SK-N-SH (cell line): ENCODE results near the gene OSBPL10. TPM values are rescaled to one million over a fixed set of nuclear protein-coding genes. Genes with fewer than 3 reads are reported as not detected.
"Not testable (repeated sequence)": the region's sequence is repeated elsewhere in the genome, so short reads cannot be mapped to it uniquely, and the experiment has no call there.

Experiments used
- CTCF ChIA-PET: fragments of 300-600, 350-600 bp; formaldehyde crosslinking; extraction: SDS; loops from one replicate; lab custom pipeline; 2021; lab: Yijun Ruan, JAX
- POLR2A ChIA-PET: fragments of 350-600 bp; sonication (Branson Sonifier 250); formaldehyde crosslinking; extraction: SDS; loops from one replicate; lab custom pipeline; 2020; ENCODE audit warnings: antibody characterized with exemption, inconsistent platforms; lab: Yijun Ruan, JAX
- DNase-seq: peaks from one replicate; pipeline ENCODE4 v3.0.0; 2012
- H2AFZ ChIP-seq: fragments of 200-600 bp; sonication (generic); 2 replicates; pipeline ENCODE4 v1.8.1; 2016; ENCODE audit warnings: antibody characterized with exemption, mild to moderate bottlenecking, low read depth
- H3F3A ChIP-seq: fragments of 200-600 bp; sonication (generic); replicated peaks from 2 replicates; pipeline ENCODE3; 2016; ENCODE audit warnings: antibody characterized with exemption, mild to moderate bottlenecking; ENCODE audit not compliant: insufficient read depth
- H3K27ac ChIP-seq, 2 experiments: fragments of 200-500 bp in 1 of 2; fragments of 200-600 bp in 1 of 2; sonication (Bioruptor generic) in 1 of 2; sonication (generic), shearing (Covaris generic) in 1 of 2; 2 replicates each; pipeline versions ENCODE4 v1.5.1 to v1.6.1; 2014 to 2016; ENCODE audit warnings: low read depth in 2 of 2, inconsistent platforms in 1 of 2, low read length in 1 of 2, mild to moderate bottlenecking in 1 of 2, mixed read lengths in 1 of 2
- H3K27me3 ChIP-seq: fragments of 200-600 bp; sonication (generic), shearing (Covaris generic); 2 replicates; pipeline ENCODE4 v1.6.1; 2016; ENCODE audit warnings: mixed run types; ENCODE audit not compliant: insufficient read depth
- H3K36me3 ChIP-seq, 2 experiments: fragments of 200-500 bp in 1 of 2; fragments of 200-600 bp in 1 of 2; sonication (Bioruptor generic) in 1 of 2; sonication (generic) in 1 of 2; replicated peaks in 1 of 2; 2 replicates each; pipeline versions ENCODE3 to v1.5.1; 2014 to 2016; ENCODE audit warnings: low read length in 1 of 2, mild to moderate bottlenecking in 1 of 2; ENCODE audit not compliant: insufficient read depth in 2 of 2, control insufficient read depth in 1 of 2
- H3K4me1 ChIP-seq, 2 experiments: fragments of 200-500 bp in 1 of 2; fragments of 200-600 bp in 1 of 2; sonication (Bioruptor generic) in 1 of 2; sonication (generic), shearing (Covaris generic) in 1 of 2; 2 replicates each; pipeline versions ENCODE4 v1.5.1 to v1.6.1; 2014 to 2016; ENCODE audit warnings: low read depth in 1 of 2, low read length in 1 of 2, mixed run types in 1 of 2; ENCODE audit not compliant: insufficient read depth in 2 of 2, control insufficient read depth in 1 of 2
- H3K4me2 ChIP-seq: fragments of 200-600 bp; sonication (generic), shearing (Covaris generic); 2 replicates; pipeline ENCODE4 v1.6.1; 2017; ENCODE audit warnings: mixed run types
- H3K4me3 ChIP-seq, 2 experiments: fragments of 200-500 bp in 1 of 2; fragments of 200-600 bp in 1 of 2; sonication (Bioruptor generic) in 1 of 2; sonication (generic), shearing (Covaris generic) in 1 of 2; 2 replicates each; pipeline versions ENCODE4 v1.5.1 to v1.8.1; 2014 to 2016; ENCODE audit warnings: low read depth in 2 of 2, inconsistent platforms in 1 of 2, low read length in 1 of 2, mild to moderate bottlenecking in 1 of 2, mixed read lengths in 1 of 2, moderate library complexity in 1 of 2
- H3K79me2 ChIP-seq: fragments of 200-600 bp; sonication (generic); 2 replicates; pipeline ENCODE4 v1.8.1; 2017; ENCODE audit warnings: mild to moderate bottlenecking; ENCODE audit not compliant: insufficient read depth
- H3K9ac ChIP-seq: fragments of 200-600 bp; sonication (generic); 2 replicates; pipeline ENCODE4 v1.6.1; 2017; ENCODE audit warnings: mixed run types
- H3K9me2 ChIP-seq: fragments of 200-600 bp; sonication (generic); 2 replicates; pipeline ENCODE4 v1.6.1; 2017; ENCODE audit warnings: mixed run types
- H3K9me3 ChIP-seq: fragments of 200-600 bp; sonication (generic); 2 replicates; pipeline ENCODE4 v1.6.1; 2017; ENCODE audit warnings: mixed run types, mild to moderate bottlenecking, moderate library complexity
- H4K20me1 ChIP-seq: fragments of 200-600 bp; sonication (generic); 2 replicates; pipeline ENCODE4 v1.6.1; 2017; ENCODE audit warnings: mild to moderate bottlenecking, mixed run types; ENCODE audit not compliant: insufficient read depth
- ELF1 ChIP-seq: IDR thresholded peaks from 2 replicates; pipeline ENCODE4 v1.4.0; 2012
- EP300 ChIP-seq, 2 experiments: IDR thresholded peaks; 2 replicates each; pipeline versions ENCODE4 v1.4.0 to v1.6.1; 2012; ENCODE audit warnings: borderline replicate concordance in 1 of 2, low read depth in 1 of 2, low read length in 1 of 2
- EZH2phosphoT487 ChIP-seq: fragments of 200-600 bp; sonication (generic); IDR thresholded peaks from 2 replicates; pipeline ENCODE4 v1.6.1; 2017; ENCODE audit warnings: low read depth, mixed run types, mild to moderate bottlenecking, antibody characterized with exemption, moderate library complexity, borderline replicate concordance
- FOSL2 ChIP-seq: IDR thresholded peaks from 2 replicates; pipeline ENCODE4 v1.4.0; 2012; ENCODE audit warnings: low read depth, mild to moderate bottlenecking, moderate library complexity, borderline replicate concordance
- FOXJ3 ChIP-seq: sonication (generic); formaldehyde crosslinking; IDR thresholded peaks from 2 replicates; pipeline ENCODE4 v1.5.1; 2020; ENCODE audit warnings: mild to moderate bottlenecking, missing genetic modification reagents
- FOXM1 ChIP-seq: IDR thresholded peaks from 2 replicates; pipeline ENCODE4 v1.4.0; 2012; ENCODE audit warnings: low read depth, mild to moderate bottlenecking
- GABPA ChIP-seq: IDR thresholded peaks from 2 replicates; pipeline ENCODE4 v1.4.0; 2012; ENCODE audit warnings: low read depth, mild to moderate bottlenecking
- IRF3 ChIP-seq: fragments of 150-350 bp; IDR thresholded peaks from 2 replicates; pipeline ENCODE4 v1.6.1; 2016; ENCODE audit warnings: mild to moderate bottlenecking, low read depth, low read length
- MAX ChIP-seq: IDR thresholded peaks from 2 replicates; pipeline ENCODE4 v1.4.0; 2012; ENCODE audit warnings: low read depth
- MEF2A ChIP-seq: IDR thresholded peaks from 2 replicates; pipeline ENCODE4 v1.4.0; 2012; ENCODE audit warnings: low read depth, borderline replicate concordance
- MXI1 ChIP-seq: IDR thresholded peaks from 2 replicates; pipeline ENCODE4 v1.6.1; 2012; ENCODE audit warnings: mild to moderate bottlenecking, low read depth, low read length, improper control_type of control experiment
- NRF1 ChIP-seq: IDR thresholded peaks from 2 replicates; pipeline ENCODE4 v1.6.1; 2012; ENCODE audit warnings: low read depth, mild to moderate bottlenecking, low read length
- PBX3 ChIP-seq: IDR thresholded peaks from 2 replicates; pipeline ENCODE4; 2012
- RAD21 ChIP-seq: IDR thresholded peaks from 2 replicates; pipeline ENCODE4 v1.6.1; 2012; ENCODE audit warnings: mild to moderate bottlenecking, low read length
- RCOR1 ChIP-seq: fragments of 150-350 bp; IDR thresholded peaks from 2 replicates; pipeline ENCODE4 v1.6.1; 2017; ENCODE audit warnings: antibody characterized with exemption, low read length
- RFX5 ChIP-seq: IDR thresholded peaks from 2 replicates; pipeline ENCODE4 v1.6.1; 2012; ENCODE audit warnings: mild to moderate bottlenecking, improper control_type of control experiment, low read length
- SIN3A ChIP-seq: IDR thresholded peaks from 2 replicates; pipeline ENCODE4 v1.6.1; 2012; ENCODE audit warnings: low read depth, mild to moderate bottlenecking, low read length, moderate library complexity, borderline replicate concordance
- TEAD4 ChIP-seq: IDR thresholded peaks from 2 replicates; pipeline ENCODE4 v1.4.0; 2012; ENCODE audit warnings: mild to moderate bottlenecking, borderline replicate concordance; ENCODE audit not compliant: insufficient read depth
- YY1 ChIP-seq: IDR thresholded peaks from 2 replicates; pipeline ENCODE4 v1.4.0; 2012; ENCODE audit warnings: low read depth, mild to moderate bottlenecking
- WGBS: methylation state at CpG from one replicate; pipeline ENCODE4 v1.1.6; 2017; ENCODE audit warnings: low lambda C conversion rate; 5-methylcytosine and 5-hydroxymethylcytosine counted together
- polyA plus RNA-seq, 3 experiments: library from polyadenylated mRNA; depleted of rRNA; stranded (reverse); fragments of >200 nt; gene quantifications; 2 replicates each; pipeline ENCODE4 v1.2.3, GENCODE V29; 2012

The OSBPL10 gene
- polyA plus RNA-seq, 1 of the 3 experiments (the other 2 are of a cell fraction) = 0.12 TPM

GRCh38 chr3:31997500-31997899, 16.4 kb upstream of the OSBPL10 start:
- Histone ChIP-seq H3K27me3 (no peaks in the 10 kb centered on the region), H3K27ac (no peak overlapping the region), H2AFZ (no peak overlapping the region), H3K79me2 (no peaks in the 10 kb centered on the region), H4K20me1 (no peaks in the 10 kb centered on the region), H3K9me2 (no peaks in the 10 kb centered on the region), H3K4me2 (no peak overlapping the region), H3K4me1 (no peaks in the 10 kb centered on the region), H3K9ac (no peak overlapping the region), H3F3A (no peaks in the 10 kb centered on the region), H3K36me3 (no peaks in the 10 kb centered on the region), H3K4me3 (no peak overlapping the region), H3K9me3 (no peaks in the 10 kb centered on the region)
- TF ChIP-seq MEF2A (no peak), SIN3A (no peak), RAD21 (no peak)
- ChIA-PET POLR2A (no interaction called here), CTCF (interaction anchor here (1.0 to 3.8 kb wide), 4 partner anchors 9 to 378 kb away, joined by 3 to 18 read pairs (median 5); no protein-coding TSS in a partner anchor)
- WGBS = 20% methylated on average over 6 of the region's 6 CpGs
- DNase-seq = no peak

GRCh38 chr3:31996195-31996594, 15.1 kb upstream of the OSBPL10 start:
- no peak overlapping the region for H3K4me3 ChIP-seq
- no peaks in the 10 kb centered on the region for H4K20me1 ChIP-seq
- no peaks in the 10 kb centered on the region for H3K36me3 ChIP-seq
- H3K79me2 ChIP-seq = no peaks in the 10 kb centered on the region
- H3K9me3 ChIP-seq = no peaks in the 10 kb centered on the region
- H3K27me3 ChIP-seq = no peaks in the 10 kb centered on the region
- no peak overlapping the region for H3K4me2 ChIP-seq
- no peaks in the 10 kb centered on the region for H3K4me1 ChIP-seq
- 83% methylated on average over 1 of the region's 1 CpG for WGBS
- no peaks in the 10 kb centered on the region for H3K9me2 ChIP-seq
- CTCF ChIA-PET = interaction anchor here (1.5 to 3.8 kb wide), 3 partner anchors 8 to 23 kb away, joined by 3 to 18 read pairs (median 7); no protein-coding TSS in a partner anchor
- TF ChIP-seq MXI1 (no peak), PBX3 (no peak), EZH2phosphoT487 (no peak), RAD21 (no peak), YY1 (no peak), MEF2A (no peak), FOXM1 (no peak), TEAD4 (no peak), MAX (no peak), IRF3 (no peak), RFX5 (no peak), RCOR1 (no peak), NRF1 (no peak), FOXJ3 (CRISPR knock-in tag) (no peak), GABPA (no peak), ELF1 (no peak), EP300 (IDR thresholded peaks at IDR 0.05; ENCODE audit: borderline replicate concordance in 1 of 2, low read depth in 1 of 2, low read length in 1 of 2) (no peak), FOSL2 (no peak)
- TF ChIP-seq, all 33 proteins: peak for 0
- H3F3A ChIP-seq = no peaks in the 10 kb centered on the region
- H3K9ac ChIP-seq = no peak overlapping the region
- no peak for DNase-seq
- H2AFZ ChIP-seq = no peak overlapping the region
- H3K27ac ChIP-seq = no peak overlapping the region
- POLR2A ChIA-PET = no interaction called here

- H3K36me3 ChIP-seq, H3K27me3 ChIP-seq, POLR2A ChIA-PET, CTCF ChIA-PET, H3K79me2 ChIP-seq, H4K20me1 ChIP-seq, H3K4me1 ChIP-seq, H3K4me3 ChIP-seq, H3K9me3 ChIP-seq, H3K9me2 ChIP-seq, H3F3A ChIP-seq, DNase-seq, H3K27ac ChIP-seq, H3K4me2 ChIP-seq, H3K9ac ChIP-seq, H2AFZ ChIP-seq: not testable (repeated sequence)
- WGBS = 14% methylated on average over 5 of the region's 5 CpGs
These were observed 14.0 kb upstream of the OSBPL10 start for GRCh38 chr3:31995026-31995425.
